Sigmoid colon (tissue), 7 donors: ENCODE data around the gene STAMBP. TPM values are rescaled to one million over a fixed set of nuclear protein-coding genes. Genes with fewer than 3 reads are reported as not detected.

ENCODE experiments used
- DNase-seq: peaks from one replicate; pipeline ENCODE4 v3.0.0-alpha.2; 2019
- H3K27ac ChIP-seq, 4 donors: fragments of 200-600 bp; sonication (generic); one replicate each; pipeline ENCODE4 v1.5.1; 2016 to 2019; ENCODE audit warnings: mild to moderate bottlenecking in 1 of 4
- H3K27me3 ChIP-seq, 3 donors: fragments of 200-600 bp; sonication (generic); one replicate each; pipeline ENCODE4 v1.5.1; 2019; ENCODE audit warnings: mild to moderate bottlenecking in 1 of 3
- H3K36me3 ChIP-seq, 4 donors: fragments of 200-600 bp; sonication (generic); one replicate each; pipeline ENCODE4 v1.5.1; 2016 to 2019
- H3K4me1 ChIP-seq, 4 donors: fragments of 200-600 bp; sonication (generic); one replicate each; pipeline ENCODE4 v1.5.1; 2017 to 2019
- H3K4me3 ChIP-seq, 4 donors: fragments of 200-600 bp; sonication (generic); one replicate each; pipeline ENCODE4 v1.5.1; 2017 to 2019; ENCODE audit warnings: mild to moderate bottlenecking in 2 of 4, moderate library complexity in 1 of 4
- H3K9me3 ChIP-seq, 4 donors: fragments of 200-600 bp in 3 of 4; sonication (generic) in 3 of 4; one replicate each; pipeline versions ENCODE4 v1.5.1 to v1.6.1; 2013 to 2019
- CTCF ChIP-seq, 4 experiments: fragments of 450-650 bp in 3 of 4; fragments of 200-600 bp in 1 of 4; IDR thresholded peaks; one replicate each; pipeline ENCODE4 v1.5.1; 2016 to 2019; ENCODE audit warnings: antibody characterized with exemption in 4 of 4, mild to moderate bottlenecking in 3 of 4, moderate library complexity in 2 of 4
- EP300 ChIP-seq, 4 donors: sonication (generic); formaldehyde crosslinking; IDR thresholded peaks; one replicate each; pipeline ENCODE4 v1.6.1; 2017; ENCODE audit warnings: antibody characterized with exemption in 4 of 4
- POLR2A ChIP-seq, 2 donors: fragments of 450-650 bp; IDR thresholded peaks; one replicate each; pipeline ENCODE4 v1.6.1; 2016; ENCODE audit warnings: antibody characterized with exemption in 2 of 2, mild to moderate bottlenecking in 2 of 2, moderate library complexity in 2 of 2
- POLR2AphosphoS5 ChIP-seq, 4 donors: sonication (generic); formaldehyde crosslinking; IDR thresholded peaks; one replicate each; pipeline ENCODE4 v1.6.1; 2017; ENCODE audit warnings: antibody characterized with exemption in 4 of 4
- WGBS, 2 donors: extraction: QIAGEN DNeasy Blood & Tissue Kit; methylation state at CpG; one replicate each; pipeline ENCODE4 v1.1.7; 2013; 5-methylcytosine and 5-hydroxymethylcytosine counted together
- intact Hi-C: fragments of 100-400 bp; cut with DNase I; formaldehyde crosslinking; loops from one replicate; pipeline ENCODE4 v1.15.1; 2023
- polyA plus RNA-seq, 3 donors: library from polyadenylated mRNA; stranded (reverse); fragments of 200-250 nt; gene quantifications; one replicate each; pipeline ENCODE4 v1.2.3, GENCODE V29; 2013
- total RNA-seq, 4 donors: library from RNA; depleted of rRNA; stranded (reverse); fragments of >200 nt; gene quantifications; one replicate each; pipeline ENCODE4 v1.1.0, GENCODE V29; 2016
- donor health status: healthy with polysubstance abuse.
- donor health status: Bipolar disorder and iron deficiency.
- donor health status: healthy.

Gene STAMBP
- total and polyA plus RNA-seq, 7 donors, result 23.5 to 55.3 (median 37.0) TPM

GRCh38 chr2:73838889-73839534, 10.3 kb downstream of the STAMBP start:
- no peak for TF ChIP-seq POLR2A (IDR thresholded peaks at IDR 0.05)
- peak in 3 of 4 donors; percentile 16 to 22 (median 17) for TF ChIP-seq POLR2AphosphoS5 (IDR thresholded peaks at IDR 0.05)
- H3K4me3 ChIP-seq, result peak overlapping the region in 1 of 4 donors; percentile 23
- DNase-seq, result no peak
- intact Hi-C loops, result loop anchor here (2.0 to 5.0 kb wide), 2 partner anchors 33 to 54 kb away; partner anchors contain the start of gene ACTG2
- peak overlapping the region; percentile 82 to 96 (median 90) for H3K27ac ChIP-seq
- no peaks in the 10 kb centered on the region for H3K9me3 ChIP-seq
- H3K36me3 ChIP-seq, result no peaks in the 10 kb centered on the region
- peaks cover 0 to 69% (median 54%) of the 10 kb centered on the region in 4 donors for H3K4me1 ChIP-seq
- H3K27me3 ChIP-seq, result no peaks in the 10 kb centered on the region
- WGBS, 2 donors, result 72 to 73% methylated on average over 2 of the region's 2 CpGs

- H3K9me3 ChIP-seq, result no peaks in the 10 kb centered on the region
Measured at GRCh38 chr2:73839653-73840411, 11.1 kb downstream of the STAMBP start.

GRCh38 chr2:73841912-73842738, 13.4 kb downstream of the STAMBP start:
- WGBS, 2 donors, result 11 to 52% methylated on average over 5 of the region's 5 CpGs
- H3K36me3 ChIP-seq, result peaks cover 0 to 26% (median 2%) of the 10 kb centered on the region in 4 donors
- H3K4me1 ChIP-seq, result peaks cover 0 to 45% (median 44%) of the 10 kb centered on the region in 4 donors
- H3K27me3 ChIP-seq, result no peaks in the 10 kb centered on the region
- H3K27ac ChIP-seq, result peak overlapping the region; percentile 52 to 96 (median 88)
- no peaks in the 10 kb centered on the region for H3K9me3 ChIP-seq
- intact Hi-C loops, result no loop called here
- DNase-seq, result no peak
- TF ChIP-seq POLR2A (IDR thresholded peaks at IDR 0.05) (no peak), CTCF (IDR thresholded peaks at IDR 0.05) (no peak), POLR2AphosphoS5 (IDR thresholded peaks at IDR 0.05) (no peak), EP300 (IDR thresholded peaks at IDR 0.05) (no peak)
- no peak overlapping the region for H3K4me3 ChIP-seq

More at GRCh38 chr2:73839653-73840411, 11.1 kb downstream of the STAMBP start:
- H3K4me3 ChIP-seq, result peak overlapping the region in 1 of 4 donors; percentile 23
- no peaks in the 10 kb centered on the region for H3K27me3 ChIP-seq
- TF ChIP-seq POLR2AphosphoS5 (IDR thresholded peaks at IDR 0.05), result peak; percentile 32 to 57 (median 43)
- no peak for TF ChIP-seq CTCF (IDR thresholded peaks at IDR 0.05)
- peak in 1 of 4 donors; percentile 12 for TF ChIP-seq EP300 (IDR thresholded peaks at IDR 0.05)
- TF ChIP-seq POLR2A (IDR thresholded peaks at IDR 0.05), result no peak
- intact Hi-C loops, result loop anchor here (2.0 to 5.0 kb wide), 2 partner anchors 32 to 53 kb away; partner anchors contain the start of gene ACTG2
- DNase-seq, result no peak
- H3K4me1 ChIP-seq, result peaks cover 0 to 68% (median 57%) of the 10 kb centered on the region in 4 donors
- H3K36me3 ChIP-seq, result peaks cover 0 to 3% (median 0%) of the 10 kb centered on the region in 4 donors
- H3K27ac ChIP-seq, result peak overlapping the region; percentile 82 to 96 (median 90)
- 81 to 83% methylated on average over 3 of the region's 3 CpGs for WGBS, 2 donors

GRCh38 chr2:73842739-73843019, 13.9 kb downstream of the STAMBP start:
- H3K36me3 ChIP-seq, result peaks cover 0 to 32% (median 2%) of the 10 kb centered on the region in 4 donors
- TF ChIP-seq POLR2AphosphoS5 (IDR thresholded peaks at IDR 0.05) (peak in 1 of 4 donors; percentile 9), CTCF (IDR thresholded peaks at IDR 0.05) (no peak), POLR2A (IDR thresholded peaks at IDR 0.05) (no peak)
- no peak for DNase-seq
- peak overlapping the region; percentile 52 to 96 (median 88) for H3K27ac ChIP-seq
- 53 to 67% methylated on average over 1 of the region's 1 CpG for WGBS, 2 donors
- no peaks in the 10 kb centered on the region for H3K9me3 ChIP-seq
- H3K4me3 ChIP-seq, result no peak overlapping the region
- no peaks in the 10 kb centered on the region for H3K27me3 ChIP-seq
- H3K4me1 ChIP-seq, result peaks cover 0 to 47% (median 44%) of the 10 kb centered on the region in 4 donors
- intact Hi-C loops, result no loop called here
